SK-N-SH treated with all-trans-retinoic acid at 6 μM for 48 hours (cell line): ENCODE data around the gene WIPF2.

Source experiments
- BACH2 ChIP-seq: fragments of 250-450 bp; sonication (Bioruptor Pico); IDR thresholded peaks from 2 replicates; pipeline ENCODE4 v1.9.0; 2021; ENCODE audit warnings: mild to moderate bottlenecking, borderline replicate concordance
- CSDC2 ChIP-seq: fragments of 250-450 bp; sonication (Bioruptor Pico); IDR thresholded peaks from 2 replicates; pipeline ENCODE4 v1.5.0; 2020; ENCODE audit warnings: mild to moderate bottlenecking, moderate library complexity
- PPARA ChIP-seq: fragments of 250-450 bp; sonication (Bioruptor Pico); IDR thresholded peaks from 2 replicates; pipeline ENCODE4 v1.5.0; 2020; ENCODE audit warnings: mild to moderate bottlenecking, borderline replicate concordance
- RARB ChIP-seq: fragments of 250-450 bp; sonication (Bioruptor Pico); IDR thresholded peaks from 2 replicates; pipeline ENCODE4 v1.8.0; 2021; ENCODE audit warnings: mild to moderate bottlenecking, moderate library complexity
- SNAI2 ChIP-seq: fragments of 250-450 bp; sonication (Bioruptor Pico); IDR thresholded peaks from 2 replicates; pipeline ENCODE4 v1.5.0; 2020; ENCODE audit warnings: mild to moderate bottlenecking, moderate library complexity
- TOX ChIP-seq: fragments of 250-450 bp; sonication (Bioruptor Pico); IDR thresholded peaks from 2 replicates; pipeline ENCODE4 v1.8.0; 2021; ENCODE audit warnings: mild to moderate bottlenecking, moderate library complexity, borderline replicate concordance
- ZFP30 ChIP-seq: fragments of 450-650 bp; formaldehyde crosslinking; IDR thresholded peaks from 2 replicates; pipeline ENCODE4 v1.5.0; 2022; ENCODE audit warnings: mild to moderate bottlenecking, moderate library complexity
- ZNF565 ChIP-seq: fragments of 450-650 bp; formaldehyde crosslinking; conservative IDR thresholded peaks from 2 replicates; pipeline ENCODE4 v1.5.0; 2020; ENCODE audit warnings: low read depth, mild to moderate bottlenecking, moderate library complexity
- ZNF70 ChIP-seq: fragments of 450-650 bp; formaldehyde crosslinking; IDR thresholded peaks from 2 replicates; pipeline ENCODE4 v1.5.0; 2020; ENCODE audit warnings: mild to moderate bottlenecking, moderate library complexity
- TF ChIP-seq, protein P1 (sequence below): fragments of 250-450 bp; sonication (Bioruptor Pico); IDR thresholded peaks from 2 replicates; pipeline ENCODE4 v1.5.1; 2021; ENCODE audit warnings: mild to moderate bottlenecking, moderate library complexity
- TF ChIP-seq, protein P2 (sequence below): fragments of 250-450 bp; sonication (Bioruptor Pico); IDR thresholded peaks from 2 replicates; pipeline ENCODE4 v1.5.0; 2020; ENCODE audit warnings: mild to moderate bottlenecking, moderate library complexity
- TF ChIP-seq, protein P3 (sequence below): fragments of 250-450 bp; sonication (Bioruptor Pico); IDR thresholded peaks from 2 replicates; pipeline ENCODE4 v1.5.1; 2020; ENCODE audit warnings: low read depth, mild to moderate bottlenecking, moderate library complexity
- TF ChIP-seq, protein P4 (sequence below): fragments of 250-450 bp; sonication (Bioruptor Pico); IDR thresholded peaks from 2 replicates; pipeline ENCODE4 v1.8.0; 2020; ENCODE audit warnings: mild to moderate bottlenecking, moderate library complexity, borderline replicate concordance

DNA sequence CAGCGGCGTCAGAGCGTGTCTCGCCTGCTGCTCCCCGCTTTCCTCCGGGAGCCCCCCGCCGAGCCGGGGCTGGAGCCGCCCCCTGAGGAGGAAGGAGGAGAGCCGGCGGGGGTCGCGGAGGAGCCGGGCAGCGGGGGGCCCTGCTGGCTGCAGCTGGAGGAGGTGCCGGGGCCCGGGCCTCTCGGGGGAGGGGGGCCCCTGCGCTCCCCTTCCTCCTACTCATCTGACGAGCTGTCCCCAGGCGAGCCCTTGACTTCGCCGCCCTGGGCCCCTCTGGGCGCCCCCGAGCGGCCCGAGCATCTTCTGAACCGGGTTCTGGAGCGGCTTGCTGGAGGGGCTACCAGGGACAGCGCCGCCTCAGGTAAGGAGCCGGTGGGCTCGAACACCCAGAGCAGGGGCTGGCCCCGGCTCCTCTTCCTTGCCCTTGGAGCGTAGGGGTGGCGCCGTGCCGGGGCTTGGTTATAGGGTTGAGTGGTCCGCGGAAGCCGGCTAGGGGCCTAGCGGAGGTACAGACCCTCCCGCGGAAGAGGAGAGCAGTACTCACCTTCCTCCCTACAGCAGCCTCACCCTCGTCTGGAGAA lies 41.0 kb upstream of the WIPF2 start:
- TF ChIP-seq, protein P1, sequence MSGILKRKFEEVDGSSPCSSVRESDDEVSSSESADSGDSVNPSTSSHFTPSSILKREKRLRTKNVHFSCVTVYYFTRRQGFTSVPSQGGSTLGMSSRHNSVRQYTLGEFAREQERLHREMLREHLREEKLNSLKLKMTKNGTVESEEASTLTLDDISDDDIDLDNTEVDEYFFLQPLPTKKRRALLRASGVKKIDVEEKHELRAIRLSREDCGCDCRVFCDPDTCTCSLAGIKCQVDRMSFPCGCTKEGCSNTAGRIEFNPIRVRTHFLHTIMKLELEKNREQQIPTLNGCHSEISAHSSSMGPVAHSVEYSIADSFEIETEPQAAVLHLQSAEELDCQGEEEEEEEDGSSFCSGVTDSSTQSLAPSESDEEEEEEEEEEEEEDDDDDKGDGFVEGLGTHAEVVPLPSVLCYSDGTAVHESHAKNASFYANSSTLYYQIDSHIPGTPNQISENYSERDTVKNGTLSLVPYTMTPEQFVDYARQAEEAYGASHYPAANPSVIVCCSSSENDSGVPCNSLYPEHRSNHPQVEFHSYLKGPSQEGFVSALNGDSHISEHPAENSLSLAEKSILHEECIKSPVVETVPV: no peak
- TF ChIP-seq, protein P2, sequence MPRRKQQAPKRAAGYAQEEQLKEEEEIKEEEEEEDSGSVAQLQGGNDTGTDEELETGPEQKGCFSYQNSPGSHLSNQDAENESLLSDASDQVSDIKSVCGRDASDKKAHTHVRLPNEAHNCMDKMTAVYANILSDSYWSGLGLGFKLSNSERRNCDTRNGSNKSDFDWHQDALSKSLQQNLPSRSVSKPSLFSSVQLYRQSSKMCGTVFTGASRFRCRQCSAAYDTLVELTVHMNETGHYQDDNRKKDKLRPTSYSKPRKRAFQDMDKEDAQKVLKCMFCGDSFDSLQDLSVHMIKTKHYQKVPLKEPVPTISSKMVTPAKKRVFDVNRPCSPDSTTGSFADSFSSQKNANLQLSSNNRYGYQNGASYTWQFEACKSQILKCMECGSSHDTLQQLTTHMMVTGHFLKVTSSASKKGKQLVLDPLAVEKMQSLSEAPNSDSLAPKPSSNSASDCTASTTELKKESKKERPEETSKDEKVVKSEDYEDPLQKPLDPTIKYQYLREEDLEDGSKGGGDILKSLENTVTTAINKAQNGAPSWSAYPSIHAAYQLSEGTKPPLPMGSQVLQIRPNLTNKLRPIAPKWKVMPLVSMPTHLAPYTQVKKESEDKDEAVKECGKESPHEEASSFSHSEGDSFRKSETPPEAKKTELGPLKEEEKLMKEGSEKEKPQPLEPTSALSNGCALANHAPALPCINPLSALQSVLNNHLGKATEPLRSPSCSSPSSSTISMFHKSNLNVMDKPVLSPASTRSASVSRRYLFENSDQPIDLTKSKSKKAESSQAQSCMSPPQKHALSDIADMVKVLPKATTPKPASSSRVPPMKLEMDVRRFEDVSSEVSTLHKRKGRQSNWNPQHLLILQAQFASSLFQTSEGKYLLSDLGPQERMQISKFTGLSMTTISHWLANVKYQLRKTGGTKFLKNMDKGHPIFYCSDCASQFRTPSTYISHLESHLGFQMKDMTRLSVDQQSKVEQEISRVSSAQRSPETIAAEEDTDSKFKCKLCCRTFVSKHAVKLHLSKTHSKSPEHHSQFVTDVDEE (CRISPR knock-in tag): no peak
- no peak for TF ChIP-seq TOX (CRISPR knock-in tag)
- TF ChIP-seq, protein P3, sequence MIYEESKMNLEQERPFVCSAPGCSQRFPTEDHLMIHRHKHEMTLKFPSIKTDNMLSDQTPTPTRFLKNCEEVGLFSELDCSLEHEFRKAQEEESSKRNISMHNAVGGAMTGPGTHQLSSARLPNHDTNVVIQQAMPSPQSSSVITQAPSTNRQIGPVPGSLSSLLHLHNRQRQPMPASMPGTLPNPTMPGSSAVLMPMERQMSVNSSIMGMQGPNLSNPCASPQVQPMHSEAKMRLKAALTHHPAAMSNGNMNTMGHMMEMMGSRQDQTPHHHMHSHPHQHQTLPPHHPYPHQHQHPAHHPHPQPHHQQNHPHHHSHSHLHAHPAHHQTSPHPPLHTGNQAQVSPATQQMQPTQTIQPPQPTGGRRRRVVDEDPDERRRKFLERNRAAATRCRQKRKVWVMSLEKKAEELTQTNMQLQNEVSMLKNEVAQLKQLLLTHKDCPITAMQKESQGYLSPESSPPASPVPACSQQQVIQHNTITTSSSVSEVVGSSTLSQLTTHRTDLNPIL (CRISPR knock-in tag): no peak
- no peak for TF ChIP-seq RARB (CRISPR knock-in tag)
- no peak for TF ChIP-seq CSDC2 (CRISPR knock-in tag)
- TF ChIP-seq SNAI2 (CRISPR knock-in tag): no peak
- TF ChIP-seq ZNF565: no peak
- TF ChIP-seq ZNF70 (CRISPR knock-in tag): no peak
- no peak for TF ChIP-seq BACH2
- no peak for TF ChIP-seq PPARA (CRISPR knock-in tag)
- TF ChIP-seq ZFP30 (CRISPR knock-in tag): no peak
- TF ChIP-seq, protein P4, sequence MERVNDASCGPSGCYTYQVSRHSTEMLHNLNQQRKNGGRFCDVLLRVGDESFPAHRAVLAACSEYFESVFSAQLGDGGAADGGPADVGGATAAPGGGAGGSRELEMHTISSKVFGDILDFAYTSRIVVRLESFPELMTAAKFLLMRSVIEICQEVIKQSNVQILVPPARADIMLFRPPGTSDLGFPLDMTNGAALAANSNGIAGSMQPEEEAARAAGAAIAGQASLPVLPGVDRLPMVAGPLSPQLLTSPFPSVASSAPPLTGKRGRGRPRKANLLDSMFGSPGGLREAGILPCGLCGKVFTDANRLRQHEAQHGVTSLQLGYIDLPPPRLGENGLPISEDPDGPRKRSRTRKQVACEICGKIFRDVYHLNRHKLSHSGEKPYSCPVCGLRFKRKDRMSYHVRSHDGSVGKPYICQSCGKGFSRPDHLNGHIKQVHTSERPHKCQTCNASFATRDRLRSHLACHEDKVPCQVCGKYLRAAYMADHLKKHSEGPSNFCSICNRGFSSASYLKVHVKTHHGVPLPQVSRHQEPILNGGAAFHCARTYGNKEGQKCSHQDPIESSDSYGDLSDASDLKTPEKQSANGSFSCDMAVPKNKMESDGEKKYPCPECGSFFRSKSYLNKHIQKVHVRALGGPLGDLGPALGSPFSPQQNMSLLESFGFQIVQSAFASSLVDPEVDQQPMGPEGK (CRISPR knock-in tag): no peak
